Tibial nerve (tissue), 4 donors: ENCODE measurements around the gene DOCK1. TPM values are rescaled to one million over a fixed set of nuclear protein-coding genes. Genes with fewer than 3 reads are reported as not detected.
"Not testable (repeated sequence)": the region's sequence is repeated elsewhere in the genome, so short reads cannot be mapped to it uniquely, and the experiment has no call there.

Source experiments
- DNase-seq, 2 donors: peaks; one replicate each; pipeline ENCODE4 v3.0.0-alpha.2; 2019; ENCODE audit warnings: low spot score in 2 of 2
- H3K27ac ChIP-seq, 4 donors: fragments of 200-600 bp; sonication (generic) in 3 of 4; one replicate each; pipeline ENCODE4 v1.5.1; 2017 to 2019; ENCODE audit warnings: mild to moderate bottlenecking in 1 of 4
- H3K27me3 ChIP-seq, 2 donors: fragments of 200-600 bp; sonication (generic) in 1 of 2; one replicate each; pipeline versions ENCODE4 v1.5.1 to v1.6.0; 2017 to 2019
- H3K36me3 ChIP-seq, 3 donors: fragments of 200-600 bp; sonication (generic); one replicate each; pipeline ENCODE4 v1.5.1; 2018 to 2019
- H3K4me1 ChIP-seq, 4 donors: fragments of 200-600 bp; sonication (generic) in 3 of 4; one replicate each; pipeline ENCODE4 v1.5.1; 2017 to 2019
- H3K4me3 ChIP-seq, 4 donors: fragments of 200-600 bp; sonication (generic) in 3 of 4; one replicate each; pipeline ENCODE4 v1.5.1; 2017 to 2019; ENCODE audit warnings: mild to moderate bottlenecking in 1 of 4, moderate library complexity in 1 of 4
- H3K9me3 ChIP-seq, 4 donors: fragments of 200-600 bp; sonication (generic) in 3 of 4; one replicate each; pipeline ENCODE4 v1.5.1; 2017 to 2019
- CTCF ChIP-seq, 5 experiments: fragments of 200-600 bp in 3 of 5; fragments of 450-650 bp in 2 of 5; sonication (generic) in 3 of 5; IDR thresholded peaks; one replicate each; pipeline ENCODE4 v1.5.1; 2016 to 2019; ENCODE audit warnings: antibody characterized with exemption in 5 of 5, mild to moderate bottlenecking in 3 of 5, moderate library complexity in 2 of 5
- EP300 ChIP-seq, 2 donors: sonication (generic); formaldehyde crosslinking; IDR thresholded peaks; one replicate each; pipeline ENCODE4 v1.6.1; 2017; ENCODE audit warnings: antibody characterized with exemption in 2 of 2, mild to moderate bottlenecking in 1 of 2
- POLR2A ChIP-seq, 2 donors: fragments of 450-650 bp; IDR thresholded peaks; one replicate each; pipeline ENCODE4 v1.6.1; 2017; ENCODE audit warnings: antibody characterized with exemption in 2 of 2, mild to moderate bottlenecking in 2 of 2, moderate library complexity in 2 of 2
- WGBS, 2 donors: methylation state at CpG; one replicate each; pipeline ENCODE4 v1.1.5; 2018; 5-methylcytosine and 5-hydroxymethylcytosine counted together
- total RNA-seq, 4 donors: library from RNA; depleted of rRNA; stranded (reverse); fragments of >200 nt; gene quantifications; one replicate each; pipeline ENCODE4 v1.1.0, GENCODE V29; 2016

Gene DOCK1
- total RNA-seq, 4 donors from 2014 or later, result 57.3 to 76.7 (median 63.7) TPM

- peak overlapping the region in 1 of 4 donors; percentile 21 for H3K27ac ChIP-seq
- H3K9me3 ChIP-seq, result no peaks in the 10 kb centered on the region
- peaks cover 0 to 17% (median 3%) of the 10 kb centered on the region in 4 donors for H3K4me1 ChIP-seq
- no peaks in the 10 kb centered on the region for H3K27me3 ChIP-seq
- TF ChIP-seq EP300 (IDR thresholded peaks at IDR 0.05) (no peak), POLR2A (IDR thresholded peaks at IDR 0.05) (no peak), CTCF (IDR thresholded peaks at IDR 0.05) (no peak)
- no peak for DNase-seq
- WGBS, 2 donors, result 49 to 61% methylated on average over 3 of the region's 3 CpGs
- no peak overlapping the region for H3K4me3 ChIP-seq
- H3K36me3 ChIP-seq, result no peaks in the 10 kb centered on the region
Observed at GRCh38 chr10:126937026-126937425, 31.8 kb downstream of the DOCK1 start.

- not testable (repeated sequence) for H3K9me3 ChIP-seq, H3K27ac ChIP-seq, DNase-seq, H3K36me3 ChIP-seq, H3K4me3 ChIP-seq, H3K27me3 ChIP-seq
- 84 to 94% methylated on average over 9 of the region's 9 CpGs for WGBS, 2 donors
- H3K4me1 ChIP-seq, result peaks cover 0 to 13% (median 3%) of the 10 kb centered on the region in 4 donors
Observed at GRCh38 chr10:126938121-126938520, 32.9 kb downstream of the DOCK1 start.

DNA sequence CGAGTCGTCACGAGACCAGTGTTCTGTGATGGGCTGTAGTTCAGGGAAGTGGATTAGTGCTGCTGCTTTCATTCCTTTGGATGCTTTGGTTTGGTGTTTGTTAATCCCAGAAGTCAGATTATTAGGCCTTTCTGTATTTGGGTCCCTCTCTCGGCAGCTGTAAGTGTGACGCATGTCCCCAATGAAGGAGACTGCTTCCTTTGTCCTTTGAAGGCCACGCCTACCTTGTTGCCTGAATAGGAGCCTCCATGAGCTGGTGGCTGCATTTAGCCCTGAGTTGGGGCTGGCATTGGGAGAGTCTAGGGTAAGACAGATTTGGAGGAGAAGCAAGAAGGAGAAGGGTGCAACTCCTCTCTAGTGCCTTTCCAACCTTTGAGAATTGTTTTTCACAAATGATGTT lies 34.5 kb downstream of the DOCK1 start:
- TF ChIP-seq CTCF (IDR thresholded peaks at IDR 0.05), result no peak
- TF ChIP-seq EP300 (IDR thresholded peaks at IDR 0.05), result peak in 1 of 2 donors; percentile 32

GRCh38 chr10:126940670-126941310 lies 35.6 kb downstream of the DOCK1 start:
- no peak overlapping the region for H3K4me3 ChIP-seq
- peaks cover 0 to 6% (median 0%) of the 10 kb centered on the region in 4 donors for H3K4me1 ChIP-seq
- WGBS, 2 donors, result 73 to 89% methylated on average over 6 of the region's 6 CpGs
- peak overlapping the region in 2 of 4 donors; percentile 26 to 72 for H3K27ac ChIP-seq
- DNase-seq, result no peak
- H3K9me3 ChIP-seq, result no peaks in the 10 kb centered on the region
- TF ChIP-seq POLR2A (IDR thresholded peaks at IDR 0.05) (no peak), EP300 (IDR thresholded peaks at IDR 0.05) (no peak), CTCF (IDR thresholded peaks at IDR 0.05) (no peak)
- H3K36me3 ChIP-seq, result no peaks in the 10 kb centered on the region
- no peaks in the 10 kb centered on the region for H3K27me3 ChIP-seq

More for the DNA sequence above, 34.5 kb downstream of the DOCK1 start:
- no peaks in the 10 kb centered on the region for H3K9me3 ChIP-seq
- peaks cover 0 to 13% (median 3%) of the 10 kb centered on the region in 4 donors for H3K4me1 ChIP-seq
- DNase-seq, result no peak
- H3K27me3 ChIP-seq, result no peaks in the 10 kb centered on the region
- 59 to 84% methylated on average over 6 of the region's 6 CpGs for WGBS, 2 donors
- no peak overlapping the region for H3K4me3 ChIP-seq
- H3K27ac ChIP-seq, result peak overlapping the region in 2 of 4 donors; percentile 47 to 72
- no peaks in the 10 kb centered on the region for H3K36me3 ChIP-seq

DNA sequence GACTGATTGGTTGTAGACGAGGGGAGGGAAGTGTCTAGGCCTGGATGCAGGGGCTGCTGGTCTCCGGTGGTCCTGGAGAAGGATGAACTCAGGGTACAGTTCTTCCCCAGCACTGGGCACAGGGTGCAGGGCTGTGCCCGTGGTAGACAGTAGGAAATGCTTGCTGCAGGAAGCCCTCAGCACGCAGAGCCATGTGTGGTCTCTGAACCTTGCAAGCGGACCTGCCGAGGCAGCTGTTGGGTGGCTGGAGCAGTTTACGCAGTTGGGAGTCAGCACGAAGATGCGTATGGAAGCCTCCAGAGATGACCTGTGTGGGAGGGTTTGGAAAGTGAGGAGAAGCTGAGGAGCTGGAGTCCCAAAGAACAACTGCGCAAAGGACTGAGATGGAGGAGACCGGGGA lies 39.0 kb downstream of the DOCK1 start:
- Histone ChIP-seq H3K27ac (no peak overlapping the region), H3K9me3 (no peaks in the 10 kb centered on the region), H3K27me3 (no peaks in the 10 kb centered on the region), H3K4me1 (peaks cover 0 to 15% (median 3%) of the 10 kb centered on the region in 4 donors), H3K36me3 (no peaks in the 10 kb centered on the region), H3K4me3 (no peak overlapping the region)
- TF ChIP-seq EP300 (IDR thresholded peaks at IDR 0.05) (no peak), POLR2A (IDR thresholded peaks at IDR 0.05) (no peak)
- DNase-seq, result no peak
- 89 to 90% methylated on average over 10 to 11 of the region's 11 CpGs for WGBS, 2 donors

- no peak for DNase-seq
- no peak overlapping the region for H3K4me3 ChIP-seq
Observed at GRCh38 chr10:126945351-126946030, 40.3 kb downstream of the DOCK1 start.

More at GRCh38 chr10:126945351-126946030, 40.3 kb downstream of the DOCK1 start:
- no peak overlapping the region for H3K27ac ChIP-seq
- 82 to 87% methylated on average over 15 of the region's 15 CpGs for WGBS, 2 donors
- TF ChIP-seq POLR2A (IDR thresholded peaks at IDR 0.05) (no peak), EP300 (IDR thresholded peaks at IDR 0.05) (no peak), CTCF (IDR thresholded peaks at IDR 0.05) (no peak)
- H3K4me1 ChIP-seq, result peaks cover 0 to 12% (median 6%) of the 10 kb centered on the region in 4 donors
- no peaks in the 10 kb centered on the region for H3K36me3 ChIP-seq
- H3K27me3 ChIP-seq, result no peaks in the 10 kb centered on the region
- H3K9me3 ChIP-seq, result no peaks in the 10 kb centered on the region
